Activated CD8-positive, alpha-beta memory T cell treated with anti-CD3 and anti-CD28 coated beads, Interleukin-2, amount 10 ng/mL, durations not matched to agents 7 days and 5 days (primary cell): ENCODE data around the gene SEMA3D. TPM values are rescaled to one million over a fixed set of nuclear protein-coding genes. Genes with fewer than 3 reads are reported as not detected.

Source experiments
- ATAC-seq: fragments of 150-1000 bp; cut with Tn5 transposase; one replicate; pipeline ENCODE4 v1.10.0; 2021; ENCODE audit warnings: moderate library complexity
- CTCF ChIA-PET: fragments of 350-600 bp; sonication (Branson Sonifier 250); formaldehyde crosslinking; loops from one replicate; lab custom pipeline; 2021; ENCODE audit warnings: antibody characterized with exemption; lab: Charles Lee
- DNase-seq: peaks from one replicate; pipeline ENCODE4 v3.0.0-alpha.2; 2020
- H3K27ac Mint-ChIP-seq: one replicate; pipeline ENCODE4 v1.8.0; 2021; ENCODE audit warnings: mild to moderate bottlenecking, mixed read lengths
- H3K27me3 Mint-ChIP-seq: one replicate; pipeline ENCODE4 v1.8.0; 2021; ENCODE audit warnings: mixed read lengths
- H3K36me3 Mint-ChIP-seq: one replicate; pipeline ENCODE4 v1.8.0; 2021; ENCODE audit warnings: mild to moderate bottlenecking, mixed read lengths
- H3K4me1 Mint-ChIP-seq: one replicate; pipeline ENCODE4 v1.8.0; 2021; ENCODE audit warnings: mixed read lengths
- H3K4me3 Mint-ChIP-seq: one replicate; pipeline ENCODE4 v1.8.0; 2021; ENCODE audit warnings: mild to moderate bottlenecking, moderate library complexity, mixed read lengths
- H3K9me3 Mint-ChIP-seq: one replicate; pipeline ENCODE4 v1.8.0; 2022; ENCODE audit warnings: low read depth, mixed read lengths
- total RNA-seq, 2 experiments: library from RNA; stranded (reverse); gene quantifications; one replicate each; pipeline ENCODE4 v1.2.3, GENCODE V29; 2021

Gene SEMA3D
- total RNA-seq, 2 experiments from 2014 or later, result not detected

- Mint-ChIP-seq H3K27me3 (no peaks in the 10 kb centered on the region), H3K4me1 (no peaks in the 10 kb centered on the region), H3K9me3 (no peaks in the 10 kb centered on the region), H3K4me3 (no peak overlapping the region), H3K27ac (no peak overlapping the region), H3K36me3 (no peaks in the 10 kb centered on the region)
- no peak for DNase-seq
- CTCF ChIA-PET, result no interaction called here
- no peak for ATAC-seq
Observed at GRCh38 chr7:85052894-85053293, 134.0 kb downstream of the SEMA3D start.

GRCh38 chr7:85052056-85052737 lies 134.7 kb downstream of the SEMA3D start:
- CTCF ChIA-PET, result no interaction called here
- Mint-ChIP-seq H3K4me1 (no peaks in the 10 kb centered on the region), H3K9me3 (no peaks in the 10 kb centered on the region), H3K27me3 (no peaks in the 10 kb centered on the region), H3K36me3 (no peaks in the 10 kb centered on the region), H3K27ac (no peak overlapping the region), H3K4me3 (no peak overlapping the region)
- ATAC-seq (no peak), DNase-seq (no peak)

DNA sequence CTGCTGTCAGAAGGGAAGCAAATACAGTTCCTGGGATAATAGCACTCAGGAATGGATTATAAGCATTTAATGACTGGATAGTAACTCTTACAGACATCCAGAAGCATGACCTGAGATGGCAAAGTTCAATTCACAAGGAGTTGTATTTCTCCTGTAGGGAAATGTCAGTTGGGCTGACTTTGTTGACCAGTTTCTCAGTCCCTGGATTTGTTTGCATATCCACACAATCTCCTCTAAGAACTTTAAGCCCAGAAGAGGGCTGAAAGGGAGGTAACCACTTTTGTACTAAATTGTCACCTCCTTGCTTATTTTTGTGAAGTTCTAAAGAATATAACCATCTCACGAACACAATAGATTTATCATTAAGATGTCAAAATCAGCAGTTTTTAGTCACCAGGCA lies 140.3 kb downstream of the SEMA3D start:
- no peak overlapping the region for H3K4me3 Mint-ChIP-seq
- CTCF ChIA-PET, result no interaction called here
- no peaks in the 10 kb centered on the region for H3K4me1 Mint-ChIP-seq
- no peak for ATAC-seq
- no peaks in the 10 kb centered on the region for H3K9me3 Mint-ChIP-seq
- H3K27me3 Mint-ChIP-seq, result no peaks in the 10 kb centered on the region
- H3K36me3 Mint-ChIP-seq, result no peaks in the 10 kb centered on the region
- DNase-seq, result no peak
- no peak overlapping the region for H3K27ac Mint-ChIP-seq

GRCh38 chr7:85041605-85042216 lies 145.1 kb downstream of the SEMA3D start:
- no peak overlapping the region for H3K4me3 Mint-ChIP-seq
- ATAC-seq (no peak), DNase-seq (no peak)
- CTCF ChIA-PET, result interaction anchor here (1.5 kb wide), 1 partner anchor 1864 kb away, joined by 3 read pairs; no protein-coding TSS in a partner anchor
- H3K27ac Mint-ChIP-seq, result no peak overlapping the region
- no peaks in the 10 kb centered on the region for H3K4me1 Mint-ChIP-seq
- H3K9me3 Mint-ChIP-seq, result no peaks in the 10 kb centered on the region
- H3K27me3 Mint-ChIP-seq, result no peaks in the 10 kb centered on the region
- no peaks in the 10 kb centered on the region for H3K36me3 Mint-ChIP-seq

GRCh38 chr7:85039196-85039923 lies 147.5 kb downstream of the SEMA3D start:
- H3K27me3 Mint-ChIP-seq, result no peaks in the 10 kb centered on the region
- ATAC-seq, result no peak
- H3K36me3 Mint-ChIP-seq, result no peaks in the 10 kb centered on the region
- CTCF ChIA-PET, result no interaction called here
- no peak overlapping the region for H3K27ac Mint-ChIP-seq
- H3K9me3 Mint-ChIP-seq, result no peaks in the 10 kb centered on the region
- H3K4me1 Mint-ChIP-seq, result no peaks in the 10 kb centered on the region
- no peak for DNase-seq
- H3K4me3 Mint-ChIP-seq, result no peak overlapping the region

DNA sequence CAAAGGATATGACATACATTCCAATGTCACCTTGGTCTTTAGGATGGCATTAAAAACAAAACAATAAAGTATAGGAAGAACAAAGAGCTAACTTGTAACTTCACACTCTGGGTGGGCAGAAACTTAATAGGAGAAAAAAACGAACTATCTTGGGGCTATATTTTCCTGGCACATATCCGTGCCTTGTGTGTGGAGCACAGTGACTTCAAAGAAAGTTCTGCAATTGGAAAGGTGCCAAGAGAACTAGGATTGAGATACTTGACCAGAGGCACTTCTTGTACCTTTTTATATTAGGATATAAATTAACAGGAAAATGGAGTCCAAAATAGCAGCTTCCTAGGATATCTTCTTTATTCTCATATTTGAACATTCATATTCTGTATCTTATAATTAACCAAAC lies 148.4 kb downstream of the SEMA3D start:
- Mint-ChIP-seq H3K36me3 (no peaks in the 10 kb centered on the region), H3K4me1 (no peaks in the 10 kb centered on the region), H3K27ac (no peak overlapping the region), H3K9me3 (no peaks in the 10 kb centered on the region), H3K27me3 (no peaks in the 10 kb centered on the region), H3K4me3 (no peak overlapping the region)
- DNase-seq (no peak), ATAC-seq (no peak)
- CTCF ChIA-PET, result no interaction called here

DNA sequence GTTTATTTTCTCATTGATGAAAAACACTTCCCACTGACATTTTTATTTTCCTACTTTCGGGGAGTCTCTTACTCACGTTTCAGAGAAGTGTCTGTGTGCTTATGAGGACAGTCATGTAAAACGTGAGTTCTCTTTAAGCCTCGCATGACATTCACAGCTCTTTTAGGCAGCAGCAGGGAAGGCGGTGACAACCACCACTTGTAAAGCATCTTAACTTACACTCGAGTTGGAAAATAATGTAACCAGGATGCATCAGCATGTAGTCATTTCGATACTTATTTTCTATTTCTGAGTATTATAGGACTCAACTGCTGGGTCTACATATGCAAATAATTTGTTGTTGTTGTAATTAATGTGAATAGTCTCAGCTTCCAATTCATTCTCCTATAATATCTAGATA lies 153.6 kb downstream of the SEMA3D start:
- no peaks in the 10 kb centered on the region for H3K36me3 Mint-ChIP-seq

GRCh38 chr7:85031475-85031874 lies 155.4 kb downstream of the SEMA3D start:
- no peak overlapping the region for H3K4me3 Mint-ChIP-seq
- no peak overlapping the region for H3K27ac Mint-ChIP-seq
- no peaks in the 10 kb centered on the region for H3K4me1 Mint-ChIP-seq
- no peaks in the 10 kb centered on the region for H3K36me3 Mint-ChIP-seq
- no peak for ATAC-seq
- no peak for DNase-seq
- no peaks in the 10 kb centered on the region for H3K9me3 Mint-ChIP-seq
- no peaks in the 10 kb centered on the region for H3K27me3 Mint-ChIP-seq
- CTCF ChIA-PET, result no interaction called here

More for the DNA sequence above, 153.6 kb downstream of the SEMA3D start:
- H3K4me3 Mint-ChIP-seq, result no peak overlapping the region
- no peaks in the 10 kb centered on the region for H3K27me3 Mint-ChIP-seq
- CTCF ChIA-PET, result no interaction called here
- H3K9me3 Mint-ChIP-seq, result no peaks in the 10 kb centered on the region
- DNase-seq (no peak), ATAC-seq (no peak)
- no peaks in the 10 kb centered on the region for H3K4me1 Mint-ChIP-seq
- H3K27ac Mint-ChIP-seq, result no peak overlapping the region

DNA sequence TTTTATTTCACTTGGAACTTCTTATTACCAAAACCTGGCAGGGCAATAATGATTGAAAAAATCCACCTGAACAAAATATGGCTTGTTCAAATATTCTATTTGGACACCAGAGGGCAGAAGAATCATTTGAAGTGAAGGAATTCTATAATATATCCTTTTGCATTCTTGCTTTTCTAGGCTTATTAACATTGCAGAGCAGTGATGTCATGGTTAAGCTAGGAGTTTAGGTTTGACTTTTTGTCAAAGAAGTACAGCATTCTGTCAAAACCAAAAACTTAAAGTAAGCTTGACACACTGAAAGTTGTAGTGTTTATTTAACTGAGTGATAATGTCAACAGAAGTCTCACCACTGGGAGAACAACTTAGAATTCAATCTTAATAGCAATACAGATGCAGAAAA lies 156.0 kb downstream of the SEMA3D start:
- no peaks in the 10 kb centered on the region for H3K36me3 Mint-ChIP-seq

GRCh38 chr7:85025312-85025756 lies 161.5 kb downstream of the SEMA3D start:
- Mint-ChIP-seq H3K9me3 (no peaks in the 10 kb centered on the region), H3K36me3 (no peaks in the 10 kb centered on the region), H3K27me3 (no peaks in the 10 kb centered on the region), H3K27ac (no peak overlapping the region), H3K4me3 (no peak overlapping the region), H3K4me1 (no peaks in the 10 kb centered on the region)
- no peak for DNase-seq
- CTCF ChIA-PET, result interaction anchor here (2.0 kb wide), 1 partner anchor 1089 kb away, joined by 7 read pairs; no protein-coding TSS in a partner anchor
- ATAC-seq, result no peak

More for the DNA sequence above, 156.0 kb downstream of the SEMA3D start:
- H3K4me1 Mint-ChIP-seq, result no peaks in the 10 kb centered on the region
- CTCF ChIA-PET, result no interaction called here
- H3K27me3 Mint-ChIP-seq, result no peaks in the 10 kb centered on the region
- H3K4me3 Mint-ChIP-seq, result no peak overlapping the region
- DNase-seq (no peak), ATAC-seq (no peak)
- H3K27ac Mint-ChIP-seq, result no peak overlapping the region
- H3K9me3 Mint-ChIP-seq, result no peaks in the 10 kb centered on the region

- H3K27ac Mint-ChIP-seq, result no peak overlapping the region
- no peaks in the 10 kb centered on the region for H3K4me1 Mint-ChIP-seq
- DNase-seq, result no peak
- CTCF ChIA-PET, result interaction anchor here (2.0 kb wide), 1 partner anchor 1088 kb away, joined by 7 read pairs; no protein-coding TSS in a partner anchor
- H3K27me3 Mint-ChIP-seq, result no peaks in the 10 kb centered on the region
- ATAC-seq, result no peak
- H3K4me3 Mint-ChIP-seq, result no peak overlapping the region
- no peaks in the 10 kb centered on the region for H3K9me3 Mint-ChIP-seq
- no peaks in the 10 kb centered on the region for H3K36me3 Mint-ChIP-seq
Observed at GRCh38 chr7:85023916-85024315, 162.9 kb downstream of the SEMA3D start.

- no peak for DNase-seq
- H3K4me1 Mint-ChIP-seq, result no peaks in the 10 kb centered on the region
- CTCF ChIA-PET, result interaction anchor here (2.4 kb wide), 1 partner anchor 1087 kb away, joined by 8 read pairs; no protein-coding TSS in a partner anchor
- H3K27me3 Mint-ChIP-seq, result no peaks in the 10 kb centered on the region
- H3K36me3 Mint-ChIP-seq, result no peaks in the 10 kb centered on the region
- no peak overlapping the region for H3K27ac Mint-ChIP-seq
- ATAC-seq, result no peak
- no peak overlapping the region for H3K4me3 Mint-ChIP-seq
- no peaks in the 10 kb centered on the region for H3K9me3 Mint-ChIP-seq
Observed at GRCh38 chr7:85023066-85023712, 163.7 kb downstream of the SEMA3D start.

- no peak overlapping the region for H3K4me3 Mint-ChIP-seq
- no peak overlapping the region for H3K27ac Mint-ChIP-seq
- CTCF ChIA-PET, result interaction anchor here (2.4 kb wide), 1 partner anchor 1086 kb away, joined by 8 read pairs; no protein-coding TSS in a partner anchor
Observed at GRCh38 chr7:85022064-85022697, 164.7 kb downstream of the SEMA3D start.

More at GRCh38 chr7:85022064-85022697, 164.7 kb downstream of the SEMA3D start:
- Mint-ChIP-seq H3K4me1 (no peaks in the 10 kb centered on the region), H3K27me3 (no peaks in the 10 kb centered on the region), H3K36me3 (no peaks in the 10 kb centered on the region), H3K9me3 (no peaks in the 10 kb centered on the region)
- no peak for ATAC-seq
- DNase-seq, result no peak
